ENCODE results near the gene DSG4.

Gene DSG4

GRCh38 chr18:31399306-31400032 is 22.9 kb downstream of the DSG4 start:
- no peak overlapping the region for H3K27ac ChIP-seq (replicated peaks; ENCODE audit: low read length)

GRCh38 chr18:31401156-31402025 is 24.8 kb downstream of the DSG4 start:
- H2AFZ ChIP-seq (ENCODE audit: low read length), result no peak overlapping the region
- no CpG with 5 or more reads among the region's 6 CpGs for WGBS, 2 donors (ENCODE audit: extremely low coverage in 2 of 2, insufficient read length in 2 of 2, insufficient replicate concordance in 1 of 2)
- H3K4ac ChIP-seq (ENCODE audit: low read length), result no peak overlapping the region
- H3K36me3 ChIP-seq (replicated peaks in 1 of 2; ENCODE audit: control insufficient read depth in 2 of 2, insufficient read depth in 2 of 2, low read length in 2 of 2), result no peaks in the 10 kb centered on the region
- no peak overlapping the region for H3K4me2 ChIP-seq (ENCODE audit: insufficient read depth, low read length, poor library complexity, severe bottlenecking)
- H3K18ac ChIP-seq (ENCODE audit: low read length), result no peak overlapping the region
- H3K79me1 ChIP-seq (ENCODE audit: low read depth, low read length), result no peaks in the 10 kb centered on the region
- H3K9ac ChIP-seq (ENCODE audit: low read depth, low read length, poor library complexity), result no peak overlapping the region
- no peak overlapping the region for H2BK12ac ChIP-seq (ENCODE audit: low read length)
- no peak overlapping the region for H3K23ac ChIP-seq (ENCODE audit: low read depth, low read length, poor library complexity)
- H3K4me3 ChIP-seq (ENCODE audit: low read length in 2 of 2), result no peak overlapping the region
- H2AK5ac ChIP-seq (ENCODE audit: low read depth, low read length), result no peak overlapping the region
- H2BK15ac ChIP-seq (ENCODE audit: low read length), result no peak overlapping the region
- no peaks in the 10 kb centered on the region for H3K9me3 ChIP-seq (replicated peaks in 1 of 2; ENCODE audit: control insufficient read depth in 2 of 2, insufficient read depth in 1 of 2, low read depth in 1 of 2, low read length in 2 of 2)
- no peak overlapping the region for H4K91ac ChIP-seq (ENCODE audit: low read depth, low read length, poor library complexity)
- no peak overlapping the region for H2BK5ac ChIP-seq (ENCODE audit: low read length)
- H3K14ac ChIP-seq (ENCODE audit: low read length), result no peak overlapping the region
- no peaks in the 10 kb centered on the region for H3K27me3 ChIP-seq (ENCODE audit: control insufficient read depth in 3 of 3, insufficient read depth in 3 of 3, low read depth in 1 of 3, low read length in 3 of 3)
- H2BK120ac ChIP-seq (ENCODE audit: low read depth, low read length), result no peak overlapping the region
- no peaks in the 10 kb centered on the region for H3K4me1 ChIP-seq (ENCODE audit: control insufficient read depth in 2 of 2, insufficient read depth in 1 of 2, low read depth in 1 of 2, low read length in 2 of 2)
- no peak overlapping the region for H4K8ac ChIP-seq (ENCODE audit: low read depth, low read length)
- no peak for DNase-seq (ENCODE audit: low spot score)
- no peak overlapping the region for H3K27ac ChIP-seq (replicated peaks; ENCODE audit: low read length)

More at GRCh38 chr18:31399306-31400032, 22.9 kb downstream of the DSG4 start:
- no peaks in the 10 kb centered on the region for H3K4me1 ChIP-seq (ENCODE audit: control insufficient read depth in 2 of 2, insufficient read depth in 1 of 2, low read depth in 1 of 2, low read length in 2 of 2)
- DNase-seq (ENCODE audit: low spot score), result no peak
- H4K91ac ChIP-seq (ENCODE audit: low read depth, low read length, poor library complexity), result no peak overlapping the region
- no peak overlapping the region for H3K9ac ChIP-seq (ENCODE audit: low read depth, low read length, poor library complexity)
- no peak overlapping the region for H3K4me3 ChIP-seq (ENCODE audit: low read length in 2 of 2)
- no peak overlapping the region for H3K14ac ChIP-seq (ENCODE audit: low read length)
- H2AFZ ChIP-seq (ENCODE audit: low read length), result no peak overlapping the region
- H3K36me3 ChIP-seq (replicated peaks in 1 of 2; ENCODE audit: control insufficient read depth in 2 of 2, insufficient read depth in 2 of 2, low read length in 2 of 2), result no peaks in the 10 kb centered on the region
- no peak overlapping the region for H2BK15ac ChIP-seq (ENCODE audit: low read length)
- no peaks in the 10 kb centered on the region for H3K9me3 ChIP-seq (replicated peaks in 1 of 2; ENCODE audit: control insufficient read depth in 2 of 2, insufficient read depth in 1 of 2, low read depth in 1 of 2, low read length in 2 of 2)
- no CpG with 5 or more reads among the region's 6 CpGs for WGBS, 2 donors (ENCODE audit: extremely low coverage in 2 of 2, insufficient read length in 2 of 2, insufficient replicate concordance in 1 of 2)
- H2AK5ac ChIP-seq (ENCODE audit: low read depth, low read length), result no peak overlapping the region
- no peaks in the 10 kb centered on the region for H3K27me3 ChIP-seq (ENCODE audit: control insufficient read depth in 3 of 3, insufficient read depth in 3 of 3, low read depth in 1 of 3, low read length in 3 of 3)
- H2BK12ac ChIP-seq (ENCODE audit: low read length), result no peak overlapping the region
- no peak overlapping the region for H3K18ac ChIP-seq (ENCODE audit: low read length)
- no peak overlapping the region for H3K4me2 ChIP-seq (ENCODE audit: insufficient read depth, low read length, poor library complexity, severe bottlenecking)
- H4K8ac ChIP-seq (ENCODE audit: low read depth, low read length), result no peak overlapping the region
- H3K4ac ChIP-seq (ENCODE audit: low read length), result no peak overlapping the region
- H3K23ac ChIP-seq (ENCODE audit: low read depth, low read length, poor library complexity), result no peak overlapping the region
- H2BK120ac ChIP-seq (ENCODE audit: low read depth, low read length), result no peak overlapping the region
- H2BK5ac ChIP-seq (ENCODE audit: low read length), result no peak overlapping the region
- no peaks in the 10 kb centered on the region for H3K79me1 ChIP-seq (ENCODE audit: low read depth, low read length)

- H3K23ac ChIP-seq (ENCODE audit: low read depth, low read length, poor library complexity), result no peak overlapping the region
- no peak overlapping the region for H2AK5ac ChIP-seq (ENCODE audit: low read depth, low read length)
- H3K14ac ChIP-seq (ENCODE audit: low read length), result no peak overlapping the region
- H2BK5ac ChIP-seq (ENCODE audit: low read length), result no peak overlapping the region
- no peak overlapping the region for H3K18ac ChIP-seq (ENCODE audit: low read length)
- H3K4me2 ChIP-seq (ENCODE audit: insufficient read depth, low read length, poor library complexity, severe bottlenecking), result no peak overlapping the region
- no peak overlapping the region for H2AFZ ChIP-seq (ENCODE audit: low read length)
- H3K27ac ChIP-seq (replicated peaks; ENCODE audit: low read length), result no peak overlapping the region
- H2BK12ac ChIP-seq (ENCODE audit: low read length), result no peak overlapping the region
- no peak overlapping the region for H2BK15ac ChIP-seq (ENCODE audit: low read length)
- no peak for DNase-seq (ENCODE audit: low spot score)
- no peak overlapping the region for H4K8ac ChIP-seq (ENCODE audit: low read depth, low read length)
- H3K4ac ChIP-seq (ENCODE audit: low read length), result no peak overlapping the region
- no peaks in the 10 kb centered on the region for H3K79me1 ChIP-seq (ENCODE audit: low read depth, low read length)
- no peak overlapping the region for H4K91ac ChIP-seq (ENCODE audit: low read depth, low read length, poor library complexity)
- H3K27me3 ChIP-seq (ENCODE audit: control insufficient read depth in 3 of 3, insufficient read depth in 3 of 3, low read depth in 1 of 3, low read length in 3 of 3), result no peaks in the 10 kb centered on the region
- H3K9me3 ChIP-seq (replicated peaks in 1 of 2; ENCODE audit: control insufficient read depth in 2 of 2, insufficient read depth in 1 of 2, low read depth in 1 of 2, low read length in 2 of 2), result no peaks in the 10 kb centered on the region
- H3K4me3 ChIP-seq (ENCODE audit: low read length in 2 of 2), result no peak overlapping the region
- H2BK120ac ChIP-seq (ENCODE audit: low read depth, low read length), result no peak overlapping the region
- H3K4me1 ChIP-seq (ENCODE audit: control insufficient read depth in 2 of 2, insufficient read depth in 1 of 2, low read depth in 1 of 2, low read length in 2 of 2), result no peaks in the 10 kb centered on the region
- H3K9ac ChIP-seq (ENCODE audit: low read depth, low read length, poor library complexity), result no peak overlapping the region
- H3K36me3 ChIP-seq (replicated peaks in 1 of 2; ENCODE audit: control insufficient read depth in 2 of 2, insufficient read depth in 2 of 2, low read length in 2 of 2), result no peaks in the 10 kb centered on the region
These were observed 25.4 kb downstream of the DSG4 start for GRCh38 chr18:31402026-31402373.

GRCh38 chr18:31403409-31403808 is 26.8 kb downstream of the DSG4 start:
- Histone ChIP-seq H3K4me1 (ENCODE audit: control insufficient read depth in 2 of 2, insufficient read depth in 1 of 2, low read depth in 1 of 2, low read length in 2 of 2) (no peaks in the 10 kb centered on the region), H3K79me1 (ENCODE audit: low read depth, low read length) (no peaks in the 10 kb centered on the region), H2BK12ac (ENCODE audit: low read length) (no peak overlapping the region), H2AK5ac (ENCODE audit: low read depth, low read length) (no peak overlapping the region), H3K9me3 (replicated peaks in 1 of 2; ENCODE audit: control insufficient read depth in 2 of 2, insufficient read depth in 1 of 2, low read depth in 1 of 2, low read length in 2 of 2) (no peaks in the 10 kb centered on the region), H2AFZ (ENCODE audit: low read length) (no peak overlapping the region), H3K27me3 (ENCODE audit: control insufficient read depth in 3 of 3, insufficient read depth in 3 of 3, low read depth in 1 of 3, low read length in 3 of 3) (no peaks in the 10 kb centered on the region), H3K14ac (ENCODE audit: low read length) (no peak overlapping the region), H2BK120ac (ENCODE audit: low read depth, low read length) (no peak overlapping the region), H3K23ac (ENCODE audit: low read depth, low read length, poor library complexity) (no peak overlapping the region), H2BK15ac (ENCODE audit: low read length) (no peak overlapping the region), H3K18ac (ENCODE audit: low read length) (no peak overlapping the region), H3K36me3 (replicated peaks in 1 of 2; ENCODE audit: control insufficient read depth in 2 of 2, insufficient read depth in 2 of 2, low read length in 2 of 2) (no peaks in the 10 kb centered on the region), H3K4ac (ENCODE audit: low read length) (no peak overlapping the region), H3K4me2 (ENCODE audit: insufficient read depth, low read length, poor library complexity, severe bottlenecking) (no peak overlapping the region), H3K27ac (replicated peaks; ENCODE audit: low read length) (no peak overlapping the region), H3K9ac (ENCODE audit: low read depth, low read length, poor library complexity) (no peak overlapping the region), H2BK5ac (ENCODE audit: low read length) (no peak overlapping the region), H4K91ac (ENCODE audit: low read depth, low read length, poor library complexity) (no peak overlapping the region), H4K8ac (ENCODE audit: low read depth, low read length) (no peak overlapping the region), H3K4me3 (ENCODE audit: low read length in 2 of 2) (no peak overlapping the region)
- no peak for DNase-seq (ENCODE audit: low spot score)
- WGBS, 2 donors (ENCODE audit: extremely low coverage in 2 of 2, insufficient read length in 2 of 2, insufficient replicate concordance in 1 of 2), result no CpG with 5 or more reads among the region's 2 CpGs

Data from neuronal stem cell (in vitro differentiated cells).